GM19372 (cell line): ENCODE measurements around the gene DOCK1.
"Not testable (repeated sequence)": the region's sequence is repeated elsewhere in the genome, so short reads cannot be mapped to it uniquely, and the experiment has no call there.

Source experiments
- ATAC-seq: cut with Tn5 transposase; IDR thresholded peaks from one replicate; pipeline ENCODE4 v1.9.1; 2021; ENCODE audit warnings: mild to moderate bottlenecking, low read depth, moderate library complexity; ENCODE audit not compliant: unreplicated experiment

The DOCK1 gene

GRCh38 chr10:127291329-127291728 is 386.1 kb downstream of the DOCK1 start:
- ATAC-seq = no peak

GRCh38 chr10:127292888-127293287 is 387.7 kb downstream of the DOCK1 start:
- no peak for ATAC-seq

- ATAC-seq = no peak
Observed at GRCh38 chr10:127293640-127294039, 388.4 kb downstream of the DOCK1 start.

- no peak for ATAC-seq
Observed at GRCh38 chr10:127296696-127297095, 391.5 kb downstream of the DOCK1 start.

GRCh38 chr10:127298381-127298780 is 393.2 kb downstream of the DOCK1 start:
- no peak for ATAC-seq

GRCh38 chr10:127299192-127299591 is 394.0 kb downstream of the DOCK1 start:
- not testable (repeated sequence) for ATAC-seq

- ATAC-seq = no peak
Observed at GRCh38 chr10:127299956-127300689, 394.9 kb downstream of the DOCK1 start.

- ATAC-seq = no peak
Observed at GRCh38 chr10:127300868-127301321, 395.7 kb downstream of the DOCK1 start.

GRCh38 chr10:127302343-127302742 is 397.1 kb downstream of the DOCK1 start:
- ATAC-seq = no peak

- ATAC-seq = no peak
Observed at GRCh38 chr10:127303105-127303504, 397.9 kb downstream of the DOCK1 start.

GRCh38 chr10:127303746-127304145 is 398.5 kb downstream of the DOCK1 start:
- ATAC-seq = no peak

GRCh38 chr10:127306479-127306878 is 401.3 kb downstream of the DOCK1 start:
- no peak for ATAC-seq

- no peak for ATAC-seq
Observed at GRCh38 chr10:127307338-127307737, 402.1 kb downstream of the DOCK1 start.

GRCh38 chr10:127308031-127308430 is 402.8 kb downstream of the DOCK1 start:
- no peak for ATAC-seq

GRCh38 chr10:127309619-127310018 is 404.4 kb downstream of the DOCK1 start:
- ATAC-seq = not testable (repeated sequence)

GRCh38 chr10:127310430-127310829 is 405.2 kb downstream of the DOCK1 start:
- no peak for ATAC-seq

- no peak for ATAC-seq
Observed at GRCh38 chr10:127310923-127311322, 405.7 kb downstream of the DOCK1 start.

- no peak for ATAC-seq
Observed at GRCh38 chr10:127313996-127314700, 408.9 kb downstream of the DOCK1 start.

- ATAC-seq = no peak
Observed at GRCh38 chr10:127314797-127315196, 409.6 kb downstream of the DOCK1 start.

- no peak for ATAC-seq
Observed at GRCh38 chr10:127315888-127316287, 410.7 kb downstream of the DOCK1 start.

GRCh38 chr10:127318396-127318795 is 413.2 kb downstream of the DOCK1 start:
- no peak for ATAC-seq

GRCh38 chr10:127319271-127319670 is 414.0 kb downstream of the DOCK1 start:
- no peak for ATAC-seq
